IMR-90 (cell line): ENCODE measurements around the gene FAM219A. TPM values are rescaled to one million over a fixed set of nuclear protein-coding genes. Genes with fewer than 3 reads are reported as not detected.

Experiments used
- ATAC-seq: fragments of 200-7000 bp; cut with Tn5 transposase; 2 replicates; pipeline ENCODE4 v1.9.1; 2020; ENCODE audit warnings: low read depth, mild to moderate bottlenecking, moderate library complexity
- BruUV-seq: library from RNA; stranded (reverse); fragments of 400-500 nt; replicated peaks from 2 replicates; lab custom pipeline; 2021; lab: Mats Ljungman, UMichigan
- CTCF ChIA-PET: fragments of 300-600 bp; formaldehyde crosslinking; extraction: SDS; loops from one replicate; lab custom pipeline; 2021; ENCODE audit warnings: antibody characterized with exemption; lab: Yijun Ruan, JAX
- POLR2A ChIA-PET: fragments of 300-600 bp; sonication (Branson Sonifier 250); formaldehyde crosslinking; loops from one replicate; lab custom pipeline; 2022; ENCODE audit warnings: antibody characterized with exemption; ENCODE audit not compliant: unreplicated experiment; lab: Charles Lee
- DNase-seq: peaks from one replicate; pipeline ENCODE4 v3.0.0; 2013
- H2AFZ ChIP-seq: replicated peaks from 2 replicates; pipeline ENCODE3; 2013; ENCODE audit warnings: low read length, mild to moderate bottlenecking; ENCODE audit not compliant: poor library complexity
- H2AK5ac ChIP-seq: 2 replicates; pipeline ENCODE4 v1.6.1; 2013; ENCODE audit warnings: low read depth, low read length, inconsistent platforms
- H2AK9ac ChIP-seq: replicated peaks from 2 replicates; pipeline ENCODE3; 2013; ENCODE audit warnings: mild to moderate bottlenecking, low read depth, low read length, moderate library complexity; ENCODE audit not compliant: poor library complexity
- H2BK120ac ChIP-seq: 2 replicates; pipeline ENCODE4 v1.6.1; 2013; ENCODE audit warnings: low read depth, low read length, inconsistent platforms
- H2BK15ac ChIP-seq: 3 replicates; pipeline ENCODE4 v1.6.1; 2013; ENCODE audit warnings: low read depth, low read length, inconsistent platforms
- H2BK20ac ChIP-seq: 2 replicates; pipeline ENCODE4 v1.6.1; 2013; ENCODE audit warnings: low read depth, mild to moderate bottlenecking, inconsistent platforms, low read length, moderate library complexity
- H2BK5ac ChIP-seq: 2 replicates; pipeline ENCODE4 v1.6.1; 2013; ENCODE audit warnings: mild to moderate bottlenecking, low read depth, low read length, inconsistent platforms; ENCODE audit not compliant: poor library complexity, severe bottlenecking
- H3K14ac ChIP-seq: replicated peaks from 2 replicates; pipeline ENCODE4 v1.6.1; 2013; ENCODE audit warnings: low read depth, low read length, inconsistent platforms
- H3K18ac ChIP-seq: 2 replicates; pipeline ENCODE4 v1.6.1; 2013; ENCODE audit warnings: low read depth, low read length, control low read depth
- H3K23ac ChIP-seq: 2 replicates; pipeline ENCODE4 v1.6.1; 2013; ENCODE audit warnings: low read depth, low read length, inconsistent platforms
- H3K27ac ChIP-seq: 2 replicates; pipeline ENCODE4 v1.5.1; 2013; ENCODE audit warnings: mild to moderate bottlenecking, control low read depth, low read length; ENCODE audit not compliant: insufficient read depth
- H3K27me3 ChIP-seq: 2 replicates; pipeline ENCODE4 v1.6.1; 2013; ENCODE audit warnings: low read length; ENCODE audit not compliant: control insufficient read depth, insufficient read depth
- H3K36me3 ChIP-seq: 2 replicates; pipeline ENCODE4 v1.6.1; 2013; ENCODE audit warnings: low read length, mixed read lengths; ENCODE audit not compliant: control insufficient read depth, insufficient read depth
- H3K4ac ChIP-seq: 2 replicates; pipeline ENCODE4 v1.6.1; 2013; ENCODE audit warnings: low read depth, low read length, inconsistent platforms
- H3K4me1 ChIP-seq: 2 replicates; pipeline ENCODE4 v1.6.1; 2013; ENCODE audit warnings: low read length, mixed read lengths; ENCODE audit not compliant: control insufficient read depth, insufficient read depth
- H3K4me2 ChIP-seq: 2 replicates; pipeline ENCODE4 v1.6.1; 2013; ENCODE audit warnings: low read depth, mild to moderate bottlenecking, control low read depth, low read length, moderate library complexity
- H3K4me3 ChIP-seq: 2 replicates; pipeline ENCODE4 v1.5.1; 2013; ENCODE audit warnings: low read depth, mild to moderate bottlenecking, control low read depth, low read length, moderate library complexity; ENCODE audit not compliant: insufficient read depth
- H3K56ac ChIP-seq: 2 replicates; pipeline ENCODE4 v1.6.1; 2013; ENCODE audit warnings: low read length, inconsistent platforms; ENCODE audit not compliant: insufficient read depth; ENCODE audit errors: extremely low read depth
- H3K79me1 ChIP-seq, 2 experiments: 2 replicates each; pipeline ENCODE4 v1.6.1; 2013; ENCODE audit warnings: low read length in 2 of 2, inconsistent platforms in 1 of 2, low read depth in 1 of 2
- H3K9ac ChIP-seq: 2 replicates; pipeline ENCODE4 v1.6.1; 2013; ENCODE audit warnings: low read depth, low read length, control low read depth
- H3K9me1 ChIP-seq: 2 replicates; pipeline ENCODE4 v1.6.1; 2013; ENCODE audit warnings: low read length, inconsistent platforms; ENCODE audit not compliant: insufficient read depth
- H3K9me3 ChIP-seq: 2 replicates; pipeline ENCODE4 v1.6.1; 2013; ENCODE audit warnings: low read length; ENCODE audit not compliant: control insufficient read depth, insufficient read depth
- H4K20me1 ChIP-seq: 2 replicates; pipeline ENCODE4 v1.6.1; 2013; ENCODE audit warnings: low read length, inconsistent platforms; ENCODE audit not compliant: insufficient read depth
- H4K5ac ChIP-seq: 2 replicates; pipeline ENCODE4 v1.6.1; 2013; ENCODE audit warnings: mild to moderate bottlenecking, low read depth, low read length, control low read depth
- H4K8ac ChIP-seq, 2 experiments: 2 replicates each; pipeline ENCODE4 v1.6.1; 2013; ENCODE audit warnings: low read depth in 2 of 2, low read length in 2 of 2, control low read depth in 1 of 2, inconsistent platforms in 1 of 2
- H4K91ac ChIP-seq: 2 replicates; pipeline ENCODE4 v1.6.1; 2013; ENCODE audit warnings: low read depth, low read length, inconsistent platforms; ENCODE audit not compliant: insufficient read depth
- CEBPB ChIP-seq: IDR thresholded peaks from 2 replicates; pipeline ENCODE4 v1.6.1; 2012; ENCODE audit warnings: low read depth, low read length, improper control_type of control experiment
- MAFK ChIP-seq: IDR thresholded peaks from 2 replicates; pipeline ENCODE4 v1.6.1; 2012; ENCODE audit warnings: low read depth, low read length, improper control_type of control experiment
- dilution Hi-C: fragments of 300-500 bp; cut with HindIII; formaldehyde crosslinking; loops from one replicate; pipeline ENCODE4 v1.14.3; 2018; ENCODE audit warnings: low sequenced_read_pairs; ENCODE audit not compliant: unreplicated experiment
- in situ Hi-C: fragments of 300-500 bp; cut with MboI; formaldehyde crosslinking; loops from 3 replicates; pipeline ENCODE4 v1.14.3; 2019; ENCODE audit warnings: low sequenced_read_pairs, inconsistent platforms, mixed read lengths
- intact Hi-C: fragments of 100-400 bp; cut with micrococcal nuclease; formaldehyde crosslinking; loops from 2 replicates; pipeline ENCODE4 v1.10.0; 2022
- polyA plus RNA-seq, 3 experiments: library from polyadenylated mRNA; depleted of rRNA; stranded (reverse); fragments of >200 nt; gene quantifications; 2 replicates each; pipeline ENCODE4 v1.2.3, GENCODE V29; 2012; ENCODE audit warnings: low replicate concordance in 1 of 3
- total RNA-seq: library from RNA; depleted of rRNA; stranded (reverse); fragments of >200 nt; gene quantifications from 2 replicates; pipeline ENCODE4 v1.2.3, GENCODE V29; 2012
- TF ChIP-seq, protein P1 (sequence below): conservative IDR thresholded peaks from 2 replicates; pipeline ENCODE4 v1.5.1; 2012; ENCODE audit warnings: mild to moderate bottlenecking, low read depth, low read length, improper control_type of control experiment

Gene FAM219A
- total and polyA plus RNA-seq, 2 of the 4 experiments (the other 2 are of a cell fraction) = 4.8 to 20.8 TPM

DNA sequence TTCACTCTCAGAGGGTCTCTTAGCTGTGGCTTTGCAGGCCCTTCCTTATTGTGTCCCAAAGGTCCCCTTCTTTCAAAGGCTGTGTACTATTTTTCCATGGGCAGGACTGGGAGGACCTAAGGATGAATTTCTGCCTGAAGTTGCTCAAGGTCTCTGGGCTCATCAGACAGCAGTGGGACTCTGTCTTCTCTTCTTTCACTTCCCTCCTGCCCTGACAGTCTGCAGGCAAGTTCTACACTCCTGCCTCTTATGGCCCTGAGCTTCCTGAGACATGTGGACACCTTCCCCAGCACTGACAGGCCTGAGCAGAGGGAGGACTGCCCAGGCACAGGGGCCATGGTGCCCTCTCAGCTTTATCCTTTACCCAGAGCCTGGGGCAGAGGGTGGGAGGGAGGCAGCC lies 49.6 kb upstream of the FAM219A start:
- no peak overlapping the region for H2BK120ac ChIP-seq
- no peak overlapping the region for H4K91ac ChIP-seq
- H4K8ac ChIP-seq = no peak overlapping the region
- DNase-seq (no peak), ATAC-seq (no peak)
- H3K56ac ChIP-seq = no peak overlapping the region
- no peaks in the 10 kb centered on the region for H3K9me1 ChIP-seq
- H3K36me3 ChIP-seq = no peaks in the 10 kb centered on the region
- H3K9ac ChIP-seq = no peak overlapping the region
- H4K20me1 ChIP-seq = no peaks in the 10 kb centered on the region
- H2AFZ ChIP-seq = no peak overlapping the region
- no peak overlapping the region for H2AK5ac ChIP-seq
- H3K18ac ChIP-seq = no peak overlapping the region
- H2AK9ac ChIP-seq = no peak overlapping the region
- no peaks in the 10 kb centered on the region for H3K9me3 ChIP-seq
- H4K5ac ChIP-seq = no peak overlapping the region
- POLR2A ChIA-PET = no interaction called here
- no peak overlapping the region for H3K14ac ChIP-seq
- H3K4ac ChIP-seq = no peak overlapping the region
- H2BK20ac ChIP-seq = no peak overlapping the region
- in situ Hi-C loops = no loop called here
- no peak overlapping the region for H3K27ac ChIP-seq
- BruUV-seq = no TSS peak
- H3K27me3 ChIP-seq = peaks cover 57% of the 10 kb centered on the region
- H2BK15ac ChIP-seq = no peak overlapping the region
- H3K79me1 ChIP-seq = no peaks in the 10 kb centered on the region
- no peaks in the 10 kb centered on the region for H3K4me1 ChIP-seq
- H3K4me2 ChIP-seq = no peak overlapping the region
- intact Hi-C loops = no loop called here
- CTCF ChIA-PET = interaction anchor here (0.6 kb wide), 1 partner anchor 17 kb away, joined by 3 read pairs; no protein-coding TSS in a partner anchor
- dilution Hi-C loops = no loop called here
- no peak overlapping the region for H3K23ac ChIP-seq
- H2BK5ac ChIP-seq = no peak overlapping the region
- TF ChIP-seq MAFK (no peak), CEBPB (no peak)
- TF ChIP-seq, protein P1, sequence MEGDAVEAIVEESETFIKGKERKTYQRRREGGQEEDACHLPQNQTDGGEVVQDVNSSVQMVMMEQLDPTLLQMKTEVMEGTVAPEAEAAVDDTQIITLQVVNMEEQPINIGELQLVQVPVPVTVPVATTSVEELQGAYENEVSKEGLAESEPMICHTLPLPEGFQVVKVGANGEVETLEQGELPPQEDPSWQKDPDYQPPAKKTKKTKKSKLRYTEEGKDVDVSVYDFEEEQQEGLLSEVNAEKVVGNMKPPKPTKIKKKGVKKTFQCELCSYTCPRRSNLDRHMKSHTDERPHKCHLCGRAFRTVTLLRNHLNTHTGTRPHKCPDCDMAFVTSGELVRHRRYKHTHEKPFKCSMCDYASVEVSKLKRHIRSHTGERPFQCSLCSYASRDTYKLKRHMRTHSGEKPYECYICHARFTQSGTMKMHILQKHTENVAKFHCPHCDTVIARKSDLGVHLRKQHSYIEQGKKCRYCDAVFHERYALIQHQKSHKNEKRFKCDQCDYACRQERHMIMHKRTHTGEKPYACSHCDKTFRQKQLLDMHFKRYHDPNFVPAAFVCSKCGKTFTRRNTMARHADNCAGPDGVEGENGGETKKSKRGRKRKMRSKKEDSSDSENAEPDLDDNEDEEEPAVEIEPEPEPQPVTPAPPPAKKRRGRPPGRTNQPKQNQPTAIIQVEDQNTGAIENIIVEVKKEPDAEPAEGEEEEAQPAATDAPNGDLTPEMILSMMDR = no peak
- no peak overlapping the region for H3K4me3 ChIP-seq
